Right cardiac atrium (tissue), 5 donors: Measurements from ENCODE around the gene DTD1. TPM values are rescaled to one million over a fixed set of nuclear protein-coding genes. Genes with fewer than 3 reads are reported as not detected.

Experiments used
- polyA plus RNA-seq: library from polyadenylated mRNA; stranded (reverse); fragments of 200-250 nt; gene quantifications from one replicate; pipeline ENCODE4 v1.2.3, GENCODE V29; 2013
- total RNA-seq, 4 donors: library from RNA; stranded (reverse); fragmentation: NEBNext Ultra II Directional; extraction: Animal tissue kit (Norgen Biotek cat#: 25700); gene quantifications; one replicate each; pipeline ENCODE4 v1.2.1, GENCODE V29; 2021
- donor health status: healthy with polysubstance abuse.
- donor health status: DM: no; HTN: yes; CAD: no.
- donor health status: DM: no; HTN: no; CAD: no.
- donor health status: DM: no; HTN: yes; CAD: no; lungs with severe emphysema.
- donor health status: DM: yes; HTN: yes; CAD: no.

DTD1 gene
- total and polyA plus RNA-seq, 5 donors, result 10.5 to 17.8 (median 11.5) TPM

Other genes starting within 250 kb of the DTD1 start
- 1 to 10 TPM in 1 of 4 donors, under 1 TPM in 3; 0.53 to 1.0 (median 0.85) TPM for gene DZANK1, start 121.0 kb upstream of the DTD1 start, total RNA-seq
- gene DZANK1, start 121.0 kb upstream of the DTD1 start, polyA plus RNA-seq, result 0.79 TPM
- gene POLR3F, start 120.7 kb upstream of the DTD1 start, total RNA-seq, result 1 to 10 TPM; 6.7 to 8.7 (median 7.6) TPM
- 6.1 TPM for gene POLR3F, start 120.7 kb upstream of the DTD1 start, polyA plus RNA-seq
- gene RBBP9, start 90.8 kb upstream of the DTD1 start, total RNA-seq, result 10 to 100 TPM in 2 of 4 donors, 1 to 10 TPM in 2; 6.3 to 10.6 (median 9.0) TPM
- gene RBBP9, start 90.8 kb upstream of the DTD1 start, polyA plus RNA-seq, result 4.2 TPM
- 10 to 100 TPM in 3 of 4 donors, 1 to 10 TPM in 1; 7.8 to 23.9 (median 14.5) TPM for gene SEC23B, start 80.1 kb upstream of the DTD1 start, total RNA-seq
- gene SEC23B, start 80.1 kb upstream of the DTD1 start, polyA plus RNA-seq, result 4.3 TPM
- 10 to 100 TPM; 79.4 to 96.9 (median 91.2) TPM for gene SMIM26, start 20.6 kb upstream of the DTD1 start, total RNA-seq
- 267 TPM for gene SMIM26, start 20.6 kb upstream of the DTD1 start, polyA plus RNA-seq
- gene SCP2D1, start 225.7 kb downstream of the DTD1 start, total RNA-seq, result not detected
- not detected for gene SCP2D1, start 225.7 kb downstream of the DTD1 start, polyA plus RNA-seq